C4-2B (cell line): ENCODE data around the gene NDUFS5.
"Not testable (repeated sequence)": the region's sequence is repeated elsewhere in the genome, so short reads cannot be mapped to it uniquely, and the experiment has no call there.

Source experiments
- H3K27ac ChIP-seq: fragments of 450-650 bp; 2 replicates; pipeline ENCODE4 v1.5.1; 2017
- CTCF ChIP-seq: fragments of 450-650 bp; conservative IDR thresholded peaks from 2 replicates; pipeline ENCODE4 v1.5.1; 2017; ENCODE audit warnings: mild to moderate bottlenecking
- ZFX ChIP-seq: fragments of 450-650 bp; IDR thresholded peaks from 2 replicates; pipeline ENCODE4 v1.6.1; 2017

NDUFS5 gene

GRCh38 chr1:39063191-39063590 is 37.0 kb downstream of the NDUFS5 start:
- no peak for TF ChIP-seq CTCF
- TF ChIP-seq ZFX, result no peak
- H3K27ac ChIP-seq, result no peak overlapping the region

GRCh38 chr1:39063775-39064174 is 37.6 kb downstream of the NDUFS5 start:
- no peak overlapping the region for H3K27ac ChIP-seq
- TF ChIP-seq ZFX (no peak), CTCF (no peak)

- peak overlapping the region; percentile 35 for H3K27ac ChIP-seq
- TF ChIP-seq ZFX (no peak), CTCF (no peak)
Measured at GRCh38 chr1:39065542-39065941, 39.4 kb downstream of the NDUFS5 start.

GRCh38 chr1:39068227-39068626 is 42.1 kb downstream of the NDUFS5 start:
- not testable (repeated sequence) for H3K27ac ChIP-seq

GRCh38 chr1:39071557-39071956 is 45.4 kb downstream of the NDUFS5 start:
- H3K27ac ChIP-seq, result not testable (repeated sequence)

- H3K27ac ChIP-seq, result peak overlapping the region; percentile 21
Measured at GRCh38 chr1:39076127-39076798, 50.1 kb downstream of the NDUFS5 start.

GRCh38 chr1:39076799-39077148 is 50.6 kb downstream of the NDUFS5 start:
- TF ChIP-seq CTCF, result no peak
- no peak for TF ChIP-seq ZFX
- H3K27ac ChIP-seq, result peak overlapping the region; percentile 21

More at GRCh38 chr1:39076127-39076798, 50.1 kb downstream of the NDUFS5 start:
- TF ChIP-seq ZFX (no peak), CTCF (no peak)

- no peak overlapping the region for H3K27ac ChIP-seq
Measured at GRCh38 chr1:39080269-39080826, 54.2 kb downstream of the NDUFS5 start.

More at GRCh38 chr1:39080269-39080826, 54.2 kb downstream of the NDUFS5 start:
- TF ChIP-seq CTCF, result no peak
- TF ChIP-seq ZFX, result no peak
